Fibroblast of the aortic adventitia (primary cell): Measurements from ENCODE around the gene VWA1. TPM values are rescaled to one million over a fixed set of nuclear protein-coding genes. Genes with fewer than 3 reads are reported as not detected.
"Not testable (repeated sequence)": the region's sequence is repeated elsewhere in the genome, so short reads cannot be mapped to it uniquely, and the experiment has no call there.

Experiments
- DNase-seq: peaks from one replicate; pipeline ENCODE4 v3.0.0-alpha.2; 2010; ENCODE audit warnings: low read depth
- H3K4me3 ChIP-seq: 2 replicates; pipeline ENCODE4 v1.5.1; 2011; ENCODE audit warnings: low read depth, mild to moderate bottlenecking, control low read depth, low read length, moderate library complexity
- CTCF ChIP-seq: IDR thresholded peaks from 2 replicates; pipeline ENCODE4 v1.5.1; 2011; ENCODE audit warnings: mild to moderate bottlenecking, low read length, control low read depth, inconsistent platforms; ENCODE audit not compliant: insufficient read depth
- total RNA-seq: library from RNA; depleted of rRNA; stranded (reverse); fragments of >200 nt; gene quantifications from 2 replicates; pipeline ENCODE4 v1.2.3, GENCODE V29; 2012; ENCODE audit warnings: low replicate concordance

The VWA1 gene
- total RNA-seq, 1 donor = 1.8 TPM

GRCh38 chr1:1415751-1416150 is 19.7 kb upstream of the VWA1 start:
- H3K4me3 ChIP-seq = no peak overlapping the region
- DNase-seq = no peak
- TF ChIP-seq CTCF = no peak

GRCh38 chr1:1417396-1417795 is 18.1 kb upstream of the VWA1 start:
- DNase-seq, H3K4me3 ChIP-seq: not testable (repeated sequence)

- DNase-seq, H3K4me3 ChIP-seq: not testable (repeated sequence)
Observed at GRCh38 chr1:1417825-1418463, 17.5 kb upstream of the VWA1 start.

- TF ChIP-seq CTCF = no peak
- no peak for DNase-seq
- H3K4me3 ChIP-seq = no peak overlapping the region
Observed at GRCh38 chr1:1418464-1419362, 16.8 kb upstream of the VWA1 start.

GRCh38 chr1:1419363-1419812 is 16.1 kb upstream of the VWA1 start:
- no peak overlapping the region for H3K4me3 ChIP-seq
- TF ChIP-seq CTCF = no peak
- no peak for DNase-seq

GRCh38 chr1:1419813-1420653 is 15.5 kb upstream of the VWA1 start:
- no peak for DNase-seq
- no peak overlapping the region for H3K4me3 ChIP-seq
- no peak for TF ChIP-seq CTCF

GRCh38 chr1:1420654-1421141 is 14.8 kb upstream of the VWA1 start:
- no peak overlapping the region for H3K4me3 ChIP-seq
- no peak for DNase-seq
- no peak for TF ChIP-seq CTCF
